Panc1 (cell line): ENCODE data around the gene AGAP1. TPM values are rescaled to one million over a fixed set of nuclear protein-coding genes. Genes with fewer than 3 reads are reported as not detected.

Experiments
- ATAC-seq: fragments of 200-7000 bp; cut with Tn5 transposase; 2 replicates; pipeline ENCODE4 v1.9.1; 2020; ENCODE audit warnings: mild to moderate bottlenecking, moderate library complexity
- BruUV-seq: library from RNA; stranded (reverse); fragments of 400-500 nt; replicated peaks from 2 replicates; lab custom pipeline; 2021; lab: Mats Ljungman, UMichigan
- CTCF ChIA-PET: fragments of 300-600 bp; sonication (Branson Sonifier 250); formaldehyde crosslinking; loops from one replicate; lab custom pipeline; 2022; ENCODE audit warnings: antibody characterized with exemption; lab: Charles Lee
- POLR2A ChIA-PET: fragments of 300-600 bp; sonication (Branson Sonifier 250); formaldehyde crosslinking; loops from one replicate; lab custom pipeline; 2022; ENCODE audit warnings: antibody characterized with exemption; lab: Charles Lee
- DNase-seq: peaks from one replicate; pipeline ENCODE4 v3.0.0-alpha.2; 2010; ENCODE audit warnings: low read depth, low spot score
- H3K27ac ChIP-seq: 2 replicates; pipeline ENCODE4 v1.5.1; 2011; ENCODE audit warnings: mild to moderate bottlenecking, low read length, inconsistent platforms
- H3K27me3 ChIP-seq: fragments of 200-500 bp; sonication (Bioruptor generic); 2 replicates; pipeline ENCODE4 v1.6.0; 2014; ENCODE audit warnings: low read length, inconsistent platforms; ENCODE audit not compliant: control insufficient read depth, insufficient read depth
- H3K36me3 ChIP-seq: fragments of 200-500 bp; sonication (Bioruptor generic); 2 replicates; pipeline ENCODE4 v1.5.1; 2014; ENCODE audit warnings: inconsistent platforms, mild to moderate bottlenecking, low read length, moderate library complexity; ENCODE audit not compliant: control insufficient read depth, insufficient read depth
- H3K4me1 ChIP-seq: 2 replicates; pipeline ENCODE4 v1.5.1; 2011; ENCODE audit warnings: inconsistent platforms, mild to moderate bottlenecking, low read length, moderate library complexity; ENCODE audit not compliant: control insufficient read depth, insufficient read depth
- H3K4me3 ChIP-seq, 2 experiments: 2 replicates each; pipeline ENCODE4 v1.5.1; 2011 to 2012; ENCODE audit warnings: low read depth in 2 of 2, low read length in 2 of 2, mild to moderate bottlenecking in 2 of 2, inconsistent platforms in 1 of 2, moderate library complexity in 1 of 2
- H3K9me3 ChIP-seq: fragments of 200-500 bp; sonication (Bioruptor generic); 2 replicates; pipeline ENCODE4 v1.5.1; 2014; ENCODE audit warnings: low read depth, mild to moderate bottlenecking, inconsistent platforms, low read length, moderate library complexity; ENCODE audit not compliant: control insufficient read depth, insufficient read depth
- CTCF ChIP-seq: fragments of 450-650 bp; IDR thresholded peaks from 2 replicates; pipeline ENCODE4 v1.5.1; 2017; ENCODE audit warnings: mild to moderate bottlenecking
- POLR2AphosphoS5 ChIP-seq: IDR thresholded peaks from 2 replicates; pipeline ENCODE4 v1.6.1; 2012; ENCODE audit warnings: mild to moderate bottlenecking, low read depth, low read length, moderate library complexity
- SIN3A ChIP-seq: IDR thresholded peaks from 2 replicates; pipeline ENCODE4 v1.6.1; 2012; ENCODE audit warnings: low read depth, mild to moderate bottlenecking, low read length, moderate library complexity, borderline replicate concordance; ENCODE audit not compliant: insufficient read depth
- TCF7L2 ChIP-seq: IDR thresholded peaks from 2 replicates; pipeline ENCODE4 v1.6.1; 2011; ENCODE audit warnings: mild to moderate bottlenecking, low read depth, low read length, inconsistent platforms
- in situ Hi-C: cut with HindIII; loops from 2 replicates; pipeline ENCODE4 v1.10.0; 2016; ENCODE audit warnings: low sequenced_read_pairs, low pct_unique_long_range_greater_than_20kb
- intact Hi-C: fragments of 100-400 bp; cut with micrococcal nuclease; formaldehyde crosslinking; loops from one replicate; pipeline ENCODE4 v1.10.0; 2022; ENCODE audit not compliant: unreplicated experiment
- total RNA-seq: library from RNA; stranded (reverse); gene quantifications from one replicate; pipeline ENCODE4 v1.2.1, GENCODE V29; 2021; ENCODE audit not compliant: unreplicated experiment
- TF ChIP-seq, protein P1 (sequence below), 2 experiments: IDR thresholded peaks; 2 replicates each; pipeline ENCODE4 v1.6.1; 2011 to 2012; ENCODE audit warnings: low read depth in 2 of 2, control low read depth in 1 of 2, low read length in 1 of 2, mild to moderate bottlenecking in 1 of 2, moderate library complexity in 1 of 2; ENCODE audit not compliant: insufficient read depth in 1 of 2

AGAP1 gene
- total RNA-seq, 1 experiment from 2014 or later, result 38.9 TPM

- no peak for DNase-seq
- in situ Hi-C loops (no loop called here), intact Hi-C loops (no loop called here)
- Histone ChIP-seq H3K27me3 (no peaks in the 10 kb centered on the region), H3K27ac (no peak overlapping the region), H3K4me1 (no peaks in the 10 kb centered on the region), H3K4me3 (no peak overlapping the region), H3K9me3 (no peaks in the 10 kb centered on the region), H3K36me3 (no peaks in the 10 kb centered on the region)
- ATAC-seq, result no peak
- BruUV-seq, result no TSS peak
- no peak for TF ChIP-seq POLR2AphosphoS5
- TF ChIP-seq SIN3A, result no peak
- no peak for TF ChIP-seq TCF7L2
- TF ChIP-seq, protein P1, sequence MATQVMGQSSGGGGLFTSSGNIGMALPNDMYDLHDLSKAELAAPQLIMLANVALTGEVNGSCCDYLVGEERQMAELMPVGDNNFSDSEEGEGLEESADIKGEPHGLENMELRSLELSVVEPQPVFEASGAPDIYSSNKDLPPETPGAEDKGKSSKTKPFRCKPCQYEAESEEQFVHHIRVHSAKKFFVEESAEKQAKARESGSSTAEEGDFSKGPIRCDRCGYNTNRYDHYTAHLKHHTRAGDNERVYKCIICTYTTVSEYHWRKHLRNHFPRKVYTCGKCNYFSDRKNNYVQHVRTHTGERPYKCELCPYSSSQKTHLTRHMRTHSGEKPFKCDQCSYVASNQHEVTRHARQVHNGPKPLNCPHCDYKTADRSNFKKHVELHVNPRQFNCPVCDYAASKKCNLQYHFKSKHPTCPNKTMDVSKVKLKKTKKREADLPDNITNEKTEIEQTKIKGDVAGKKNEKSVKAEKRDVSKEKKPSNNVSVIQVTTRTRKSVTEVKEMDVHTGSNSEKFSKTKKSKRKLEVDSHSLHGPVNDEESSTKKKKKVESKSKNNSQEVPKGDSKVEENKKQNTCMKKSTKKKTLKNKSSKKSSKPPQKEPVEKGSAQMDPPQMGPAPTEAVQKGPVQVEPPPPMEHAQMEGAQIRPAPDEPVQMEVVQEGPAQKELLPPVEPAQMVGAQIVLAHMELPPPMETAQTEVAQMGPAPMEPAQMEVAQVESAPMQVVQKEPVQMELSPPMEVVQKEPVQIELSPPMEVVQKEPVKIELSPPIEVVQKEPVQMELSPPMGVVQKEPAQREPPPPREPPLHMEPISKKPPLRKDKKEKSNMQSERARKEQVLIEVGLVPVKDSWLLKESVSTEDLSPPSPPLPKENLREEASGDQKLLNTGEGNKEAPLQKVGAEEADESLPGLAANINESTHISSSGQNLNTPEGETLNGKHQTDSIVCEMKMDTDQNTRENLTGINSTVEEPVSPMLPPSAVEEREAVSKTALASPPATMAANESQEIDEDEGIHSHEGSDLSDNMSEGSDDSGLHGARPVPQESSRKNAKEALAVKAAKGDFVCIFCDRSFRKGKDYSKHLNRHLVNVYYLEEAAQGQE (IDR thresholded peaks at IDR 0.05; ENCODE audit: insufficient read depth in 1 of 2, low read depth in 2 of 2, low read length in 1 of 2), result no peak
- TF ChIP-seq CTCF, result no peak
- ChIA-PET CTCF (no interaction called here), POLR2A (no interaction called here)
Observed at GRCh38 chr2:235756491-235756890, 262.6 kb downstream of the AGAP1 start.

DNA sequence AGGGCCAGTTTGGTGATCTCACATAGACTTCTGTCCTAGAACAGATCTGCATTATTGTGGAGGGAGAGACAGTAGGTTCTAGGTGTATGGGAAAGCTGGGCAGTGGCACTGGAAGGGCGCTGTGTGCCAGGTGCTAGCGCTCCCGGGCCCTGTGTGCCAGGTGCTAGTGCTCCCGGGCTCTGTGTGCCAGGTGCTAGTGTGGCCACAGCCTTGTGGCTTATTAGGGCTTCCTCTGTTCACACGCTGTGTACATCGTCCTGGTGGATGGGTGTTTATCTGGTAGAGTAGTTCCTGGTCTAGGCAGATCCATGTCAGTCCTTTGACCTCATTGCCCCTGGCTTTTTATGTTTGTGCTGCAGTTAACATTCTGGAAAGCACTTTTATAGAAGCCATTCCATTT, 263.4 kb downstream of the AGAP1 start:
- intact Hi-C loops (no loop called here), in situ Hi-C loops (no loop called here)
- H3K4me3 ChIP-seq, result no peak overlapping the region
- CTCF ChIA-PET, result interaction anchor here (0.6 kb wide), 1 partner anchor 11 kb away, joined by 3 read pairs; no protein-coding TSS in a partner anchor
- no peaks in the 10 kb centered on the region for H3K27me3 ChIP-seq
- H3K27ac ChIP-seq, result no peak overlapping the region
- DNase-seq, result no peak
- TF ChIP-seq, protein P1 (IDR thresholded peaks at IDR 0.05; ENCODE audit: insufficient read depth in 1 of 2, low read depth in 2 of 2, low read length in 1 of 2), result no peak
- no peak for TF ChIP-seq POLR2AphosphoS5
- TF ChIP-seq TCF7L2, result no peak
- no peak for TF ChIP-seq CTCF
- no peak for TF ChIP-seq SIN3A
- POLR2A ChIA-PET, result no interaction called here
- H3K36me3 ChIP-seq, result no peaks in the 10 kb centered on the region
- H3K4me1 ChIP-seq, result no peaks in the 10 kb centered on the region
- H3K9me3 ChIP-seq, result no peaks in the 10 kb centered on the region
- BruUV-seq, result no TSS peak
- no peak for ATAC-seq
